PC-9 (cell line): ENCODE data around the gene PSMD12. TPM values are rescaled to one million over a fixed set of nuclear protein-coding genes. Genes with fewer than 3 reads are reported as not detected.

Experiments used
- BruUV-seq: library from RNA; stranded (reverse); fragments of 400-500 nt; replicated peaks from 2 replicates; lab custom pipeline; 2021; lab: Mats Ljungman, UMichigan
- CTCF ChIA-PET: fragments of 300-600 bp; sonication (Branson Sonifier 250); formaldehyde crosslinking; loops from one replicate; lab custom pipeline; 2022; ENCODE audit warnings: antibody characterized with exemption; lab: Charles Lee
- POLR2A ChIA-PET: fragments of 300-600 bp; sonication (Branson Sonifier 250); formaldehyde crosslinking; loops from one replicate; lab custom pipeline; 2022; ENCODE audit warnings: antibody characterized with exemption; ENCODE audit not compliant: unreplicated experiment; lab: Charles Lee
- DNase-seq, 2 experiments: peaks; one replicate each; pipeline versions ENCODE4 v3.0.0 to v3.0.0-alpha.2; 2015 to 2022; ENCODE audit warnings: mixed read lengths in 1 of 2
- H2AFZ ChIP-seq: fragments of 200-600 bp; sonication (generic); 2 replicates; pipeline ENCODE4 v1.8.1; 2017; ENCODE audit warnings: antibody characterized with exemption
- H3F3A ChIP-seq: fragments of 200-600 bp; sonication (generic); 2 replicates; pipeline ENCODE4 v1.8.1; 2017; ENCODE audit warnings: antibody characterized with exemption, mild to moderate bottlenecking, low read depth; ENCODE audit not compliant: insufficient read depth
- H3K27ac ChIP-seq: fragments of 200-600 bp; sonication (generic); 2 replicates; pipeline ENCODE4 v1.6.1; 2016; ENCODE audit warnings: mixed run types
- H3K27me3 ChIP-seq: fragments of 200-600 bp; sonication (generic); 2 replicates; pipeline ENCODE4 v1.6.1; 2016; ENCODE audit warnings: low read depth, mixed run types; ENCODE audit not compliant: insufficient read depth
- H3K36me3 ChIP-seq: fragments of 200-600 bp; sonication (generic); 2 replicates; pipeline ENCODE4 v1.6.1; 2016; ENCODE audit warnings: low read depth, mixed run types
- H3K4me1 ChIP-seq: fragments of 200-600 bp; sonication (generic); replicated peaks from 2 replicates; pipeline ENCODE4 v1.6.1; 2016; ENCODE audit warnings: mixed run types; ENCODE audit not compliant: insufficient read depth
- H3K4me2 ChIP-seq: fragments of 200-600 bp; sonication (generic); 2 replicates; pipeline ENCODE4 v1.6.1; 2017; ENCODE audit warnings: mixed run types
- H3K4me3 ChIP-seq: fragments of 200-600 bp; sonication (generic); 2 replicates; pipeline ENCODE4 v1.6.1; 2016; ENCODE audit warnings: mixed run types
- H3K79me2 ChIP-seq: fragments of 200-600 bp; sonication (generic); 2 replicates; pipeline ENCODE4 v1.6.1; 2017; ENCODE audit warnings: low read depth, mixed run types
- H3K9me2 ChIP-seq: fragments of 200-600 bp; sonication (generic); 2 replicates; pipeline ENCODE4 v1.8.1; 2017; ENCODE audit warnings: mild to moderate bottlenecking; ENCODE audit not compliant: insufficient read depth
- H3K9me3 ChIP-seq: fragments of 200-600 bp; sonication (generic); 2 replicates; pipeline ENCODE4 v1.8.1; 2016; ENCODE audit warnings: low read depth; ENCODE audit not compliant: insufficient read depth
- H4K20me1 ChIP-seq: fragments of 200-600 bp; sonication (generic); 2 replicates; pipeline ENCODE4 v1.8.1; 2017; ENCODE audit not compliant: insufficient read depth
- EZH2 ChIP-seq: fragments of 200-600 bp; sonication (generic); IDR thresholded peaks from 2 replicates; pipeline ENCODE4 v1.8.0; 2017; ENCODE audit warnings: antibody characterized with exemption, low read depth
- intact Hi-C: fragments of 100-400 bp; cut with micrococcal nuclease; formaldehyde crosslinking; loops from one replicate; pipeline ENCODE4 v1.10.0; 2022; ENCODE audit not compliant: unreplicated experiment
- total RNA-seq: library from RNA; stranded (reverse); gene quantifications from 2 replicates; pipeline ENCODE4 v1.2.3, GENCODE V29; 2021
- TF ChIP-seq, protein P1 (sequence below): fragments of 200-600 bp; sonication (generic); conservative IDR thresholded peaks from 2 replicates; pipeline ENCODE4 v1.6.1; 2017; ENCODE audit warnings: mixed run types, antibody characterized with exemption, mild to moderate bottlenecking, moderate library complexity

Gene PSMD12
- total RNA-seq, 1 experiment from 2014 or later: 80.5 TPM

DNA sequence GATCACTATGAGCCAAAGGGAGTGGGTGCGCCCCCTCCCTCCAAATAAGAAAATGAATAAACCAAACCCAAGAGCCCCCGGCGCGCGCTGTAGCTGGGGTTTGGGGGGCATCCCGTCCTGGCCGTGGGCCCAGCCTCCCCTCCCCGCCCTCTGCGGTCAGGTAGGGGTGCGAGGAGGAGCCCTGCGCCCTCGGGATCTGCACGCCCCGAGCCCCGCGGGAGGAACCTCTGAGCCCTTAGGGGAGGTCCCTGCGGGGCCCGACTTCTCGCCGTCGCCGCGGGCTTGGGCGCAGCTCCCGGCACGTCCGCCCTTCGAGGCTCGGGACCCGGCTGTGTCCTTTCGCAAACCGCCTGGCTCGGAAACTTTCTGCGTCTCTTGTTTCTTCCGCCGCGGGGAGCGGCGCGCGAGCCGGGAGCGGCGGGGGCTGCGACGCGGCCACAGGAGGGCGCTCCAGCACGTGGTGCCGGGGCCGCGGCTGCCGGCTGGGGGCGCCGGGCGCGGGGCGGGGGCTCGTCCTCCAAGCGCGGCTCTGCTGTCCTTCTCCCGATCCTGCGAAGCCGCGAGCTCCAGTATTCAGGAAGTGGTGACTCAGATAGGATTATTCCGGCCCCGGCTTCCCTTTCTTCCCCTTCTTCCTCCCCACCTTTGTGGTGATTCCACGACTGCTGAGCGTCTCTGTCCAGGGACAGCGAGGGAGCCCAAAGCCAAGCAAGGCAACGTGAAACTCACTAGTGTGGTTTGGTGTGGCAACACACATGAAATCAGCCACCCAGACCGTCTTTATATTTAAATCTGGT lies 12.3 kb upstream of the PSMD12 start:
- Histone ChIP-seq H3K4me3 (peak overlapping the region; percentile 77), H3K79me2 (no peaks in the 10 kb centered on the region), H3K9me3 (no peaks in the 10 kb centered on the region), H3K36me3 (no peaks in the 10 kb centered on the region), H2AFZ (peak overlapping the region; percentile 97), H3K9me2 (no peaks in the 10 kb centered on the region), H3K4me2 (peak overlapping the region; percentile 94), H4K20me1 (no peaks in the 10 kb centered on the region), H3K27me3 (no peaks in the 10 kb centered on the region), H3K27ac (peak overlapping the region; percentile 24; the same call in 1 of the 2 replicates), H3F3A (peaks cover 21% of the 10 kb centered on the region; the same call in 1 of the 2 replicates), H3K4me1 (peaks cover 20% of the 10 kb centered on the region)
- POLR2A ChIA-PET: no interaction called here
- TF ChIP-seq, protein P1, sequence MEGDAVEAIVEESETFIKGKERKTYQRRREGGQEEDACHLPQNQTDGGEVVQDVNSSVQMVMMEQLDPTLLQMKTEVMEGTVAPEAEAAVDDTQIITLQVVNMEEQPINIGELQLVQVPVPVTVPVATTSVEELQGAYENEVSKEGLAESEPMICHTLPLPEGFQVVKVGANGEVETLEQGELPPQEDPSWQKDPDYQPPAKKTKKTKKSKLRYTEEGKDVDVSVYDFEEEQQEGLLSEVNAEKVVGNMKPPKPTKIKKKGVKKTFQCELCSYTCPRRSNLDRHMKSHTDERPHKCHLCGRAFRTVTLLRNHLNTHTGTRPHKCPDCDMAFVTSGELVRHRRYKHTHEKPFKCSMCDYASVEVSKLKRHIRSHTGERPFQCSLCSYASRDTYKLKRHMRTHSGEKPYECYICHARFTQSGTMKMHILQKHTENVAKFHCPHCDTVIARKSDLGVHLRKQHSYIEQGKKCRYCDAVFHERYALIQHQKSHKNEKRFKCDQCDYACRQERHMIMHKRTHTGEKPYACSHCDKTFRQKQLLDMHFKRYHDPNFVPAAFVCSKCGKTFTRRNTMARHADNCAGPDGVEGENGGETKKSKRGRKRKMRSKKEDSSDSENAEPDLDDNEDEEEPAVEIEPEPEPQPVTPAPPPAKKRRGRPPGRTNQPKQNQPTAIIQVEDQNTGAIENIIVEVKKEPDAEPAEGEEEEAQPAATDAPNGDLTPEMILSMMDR: peak; percentile 50
- no peak for TF ChIP-seq EZH2
- intact Hi-C loops: loop anchor here (2.0 to 5.0 kb wide), 3 partner anchors 96 to 339 kb away; partner anchors contain the start of gene NOL11
- CTCF ChIA-PET: interaction anchor here (0.6 kb wide), 2 partner anchors 68 to 661 kb away, joined by 3 to 4 read pairs; no protein-coding TSS in a partner anchor
- DNase-seq: peak; percentile 40 to 76
- no TSS peak for BruUV-seq

DNA sequence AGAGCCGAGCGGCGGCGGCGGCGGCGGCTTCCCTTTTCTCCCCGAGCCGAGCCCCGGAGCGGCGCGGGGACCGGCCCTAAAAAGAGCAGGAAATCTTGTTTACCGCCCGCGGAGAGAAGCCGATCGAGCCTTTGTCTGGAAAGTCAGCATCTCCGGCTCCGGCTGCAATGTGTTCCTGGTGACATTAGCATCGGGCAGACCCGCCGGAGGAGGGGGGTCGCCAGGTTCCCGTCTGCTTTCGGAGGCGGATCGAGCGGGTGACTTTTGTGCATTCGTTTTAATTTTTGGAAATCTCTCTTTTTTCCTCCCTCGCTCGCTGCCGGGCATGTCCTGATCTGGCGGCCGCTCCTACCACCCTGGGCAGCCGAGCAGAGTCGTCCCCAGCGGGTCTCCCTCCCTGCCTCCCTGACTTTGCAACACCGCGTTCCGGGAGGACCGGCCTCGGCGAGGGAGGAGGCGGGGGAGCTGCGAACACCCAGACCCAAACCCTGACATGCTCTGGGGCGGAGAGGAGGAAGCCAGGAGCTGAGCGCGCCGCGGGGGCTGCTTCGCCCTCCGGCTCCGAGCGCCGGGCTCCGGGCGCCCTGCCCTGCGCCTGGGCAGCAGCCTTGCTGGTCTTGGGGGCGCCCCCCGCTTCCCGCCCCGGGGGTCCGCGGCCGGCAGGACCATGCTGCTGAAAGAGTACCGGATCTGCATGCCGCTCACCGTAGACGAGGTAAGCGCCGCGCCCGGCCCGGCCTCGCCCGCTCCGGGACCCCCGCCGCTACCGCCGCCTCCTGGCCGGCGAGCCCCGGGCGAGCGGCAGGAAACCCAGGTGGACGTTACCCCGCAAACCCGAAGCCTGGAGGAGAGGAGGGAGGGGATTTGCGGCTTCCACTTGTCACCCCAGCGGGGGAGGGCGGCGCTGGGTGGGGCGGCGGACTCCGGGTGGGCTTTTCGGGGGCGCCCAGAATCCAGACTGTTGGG lies 11.4 kb upstream of the PSMD12 start:
- H3K9me3 ChIP-seq: no peaks in the 10 kb centered on the region
- no peaks in the 10 kb centered on the region for H3K79me2 ChIP-seq
- peaks cover 26% of the 10 kb centered on the region for H3K4me1 ChIP-seq
- H3K4me2 ChIP-seq: peak overlapping the region; percentile 94
- peak overlapping the region; percentile 77 for H3K4me3 ChIP-seq
- H4K20me1 ChIP-seq: no peaks in the 10 kb centered on the region
- no peaks in the 10 kb centered on the region for H3K36me3 ChIP-seq
- H3K9me2 ChIP-seq: no peaks in the 10 kb centered on the region
- peaks cover 28% of the 10 kb centered on the region; the same call in 1 of the 2 replicates for H3F3A ChIP-seq
- BruUV-seq: no TSS peak
- H2AFZ ChIP-seq: peak overlapping the region; percentile 97
- intact Hi-C loops: loop anchor here (2.0 to 5.0 kb wide), 3 partner anchors 97 to 340 kb away; partner anchors contain the start of gene NOL11
- TF ChIP-seq, protein P1: no peak
- TF ChIP-seq EZH2: no peak
- CTCF ChIA-PET: interaction anchor here (0.6 to 0.7 kb wide), 3 partner anchors 11 to 223 kb away, joined by 3 to 26 read pairs (median 9); no protein-coding TSS in a partner anchor
- H3K27ac ChIP-seq: no peak overlapping the region
- H3K27me3 ChIP-seq: no peaks in the 10 kb centered on the region
- POLR2A ChIA-PET: no interaction called here
- peak in 1 of 2 experiments; percentile 39 for DNase-seq
